ENCODE data around the gene PLD1.

- TF ChIP-seq CTCF (IDR thresholded peaks at IDR 0.05) (no peak), POLR2A (IDR thresholded peaks at IDR 0.05) (no peak)
Measured at GRCh38 chr3:171654326-171654725, 156.0 kb downstream of the PLD1 start.

All from esophagus squamous epithelium (tissue), 4 donors.